Measurements from ENCODE around the gene SYMPK. TPM values are rescaled to one million over a fixed set of nuclear protein-coding genes. Genes with fewer than 3 reads are reported as not detected.

Gene SYMPK
- total and polyA plus RNA-seq, 2 experiments from 2014 or later, result 33.4 to 41.6 TPM

- TF ChIP-seq EZH2 (IDR thresholded peaks at IDR 0.05; ENCODE audit: borderline replicate concordance) (no peak), EZH2phosphoT487 (IDR thresholded peaks at IDR 0.05; ENCODE audit: low read depth, severe bottlenecking, unreplicated experiment) (no peak), CTCF (IDR thresholded peaks at IDR 0.05; ENCODE audit: poor library complexity) (no peak)
These were observed 34.0 kb downstream of the SYMPK start for GRCh38 chr19:45828945-45829344.

GRCh38 chr19:45828523-45828922 is 34.4 kb downstream of the SYMPK start:
- Histone ChIP-seq H3K4me3 (no peak overlapping the region), H2AFZ (no peak overlapping the region), H3K27me3 (no peaks in the 10 kb centered on the region), H3K36me3 (replicated peaks; ENCODE audit: insufficient read depth, low read depth) (no peaks in the 10 kb centered on the region), H3K4me1 (ENCODE audit: insufficient read depth) (no peaks in the 10 kb centered on the region), H3K79me2 (no peaks in the 10 kb centered on the region), H4K20me1 (ENCODE audit: insufficient read depth, poor library complexity, severe bottlenecking) (no peaks in the 10 kb centered on the region), H3K4me2 (no peak overlapping the region), H3K9me3 (ENCODE audit: low read depth) (no peaks in the 10 kb centered on the region), H3K9me2 (replicated peaks; ENCODE audit: insufficient read depth) (no peaks in the 10 kb centered on the region), H3K27ac (no peak overlapping the region)
- 94% methylated on average over 9 of the region's 9 CpGs for WGBS (ENCODE audit: low lambda C conversion rate, missing lambda C conversion rate)
- TF ChIP-seq EZH2phosphoT487 (IDR thresholded peaks at IDR 0.05; ENCODE audit: low read depth, severe bottlenecking, unreplicated experiment), result no peak
- TF ChIP-seq CTCF (IDR thresholded peaks at IDR 0.05; ENCODE audit: poor library complexity), result no peak
- no peak for TF ChIP-seq EZH2 (IDR thresholded peaks at IDR 0.05; ENCODE audit: borderline replicate concordance)
- no peak for DNase-seq (ENCODE audit: low spot score)

More at GRCh38 chr19:45828945-45829344, 34.0 kb downstream of the SYMPK start:
- Histone ChIP-seq H3K9me3 (ENCODE audit: low read depth) (no peaks in the 10 kb centered on the region), H4K20me1 (ENCODE audit: insufficient read depth, poor library complexity, severe bottlenecking) (no peaks in the 10 kb centered on the region), H3K4me2 (no peak overlapping the region), H3K36me3 (replicated peaks; ENCODE audit: insufficient read depth, low read depth) (no peaks in the 10 kb centered on the region), H3K79me2 (no peaks in the 10 kb centered on the region), H3K9me2 (replicated peaks; ENCODE audit: insufficient read depth) (no peaks in the 10 kb centered on the region), H3K27me3 (no peaks in the 10 kb centered on the region), H3K4me1 (ENCODE audit: insufficient read depth) (no peaks in the 10 kb centered on the region), H3K27ac (no peak overlapping the region), H3K4me3 (no peak overlapping the region), H2AFZ (no peak overlapping the region)
- 96% methylated on average over 16 of the region's 16 CpGs for WGBS (ENCODE audit: low lambda C conversion rate, missing lambda C conversion rate)
- DNase-seq (ENCODE audit: low spot score), result no peak

GRCh38 chr19:45827459-45828093 is 35.4 kb downstream of the SYMPK start:
- Histone ChIP-seq H3K27me3 (no peaks in the 10 kb centered on the region), H3K4me1 (ENCODE audit: insufficient read depth) (no peaks in the 10 kb centered on the region), H3K36me3 (replicated peaks; ENCODE audit: insufficient read depth, low read depth) (no peaks in the 10 kb centered on the region), H3K4me3 (no peak overlapping the region), H3K4me2 (no peak overlapping the region), H4K20me1 (ENCODE audit: insufficient read depth, poor library complexity, severe bottlenecking) (no peaks in the 10 kb centered on the region), H2AFZ (no peak overlapping the region), H3K79me2 (no peaks in the 10 kb centered on the region), H3K9me2 (replicated peaks; ENCODE audit: insufficient read depth) (no peaks in the 10 kb centered on the region), H3K9me3 (ENCODE audit: low read depth) (no peaks in the 10 kb centered on the region), H3K27ac (no peak overlapping the region)
- no peak for TF ChIP-seq EZH2phosphoT487 (IDR thresholded peaks at IDR 0.05; ENCODE audit: low read depth, severe bottlenecking, unreplicated experiment)
- TF ChIP-seq CTCF (IDR thresholded peaks at IDR 0.05; ENCODE audit: poor library complexity), result no peak
- no peak for TF ChIP-seq EZH2 (IDR thresholded peaks at IDR 0.05; ENCODE audit: borderline replicate concordance)
- DNase-seq (ENCODE audit: low spot score), result no peak
- WGBS (ENCODE audit: low lambda C conversion rate, missing lambda C conversion rate), result 94% methylated on average over 16 of the region's 16 CpGs

All from hepatocyte (in vitro differentiated cells).